Glomerular visceral epithelial cell (primary cell): ENCODE measurements around the gene BTBD7.
"Not testable (repeated sequence)": the region's sequence is repeated elsewhere in the genome, so short reads cannot be mapped to it uniquely, and the experiment has no call there.

Experiments used
- DNase-seq: peaks from one replicate; pipeline ENCODE4 v3.0.0-alpha.2; 2016; ENCODE audit errors: extremely low spot score

Gene BTBD7, protein sequence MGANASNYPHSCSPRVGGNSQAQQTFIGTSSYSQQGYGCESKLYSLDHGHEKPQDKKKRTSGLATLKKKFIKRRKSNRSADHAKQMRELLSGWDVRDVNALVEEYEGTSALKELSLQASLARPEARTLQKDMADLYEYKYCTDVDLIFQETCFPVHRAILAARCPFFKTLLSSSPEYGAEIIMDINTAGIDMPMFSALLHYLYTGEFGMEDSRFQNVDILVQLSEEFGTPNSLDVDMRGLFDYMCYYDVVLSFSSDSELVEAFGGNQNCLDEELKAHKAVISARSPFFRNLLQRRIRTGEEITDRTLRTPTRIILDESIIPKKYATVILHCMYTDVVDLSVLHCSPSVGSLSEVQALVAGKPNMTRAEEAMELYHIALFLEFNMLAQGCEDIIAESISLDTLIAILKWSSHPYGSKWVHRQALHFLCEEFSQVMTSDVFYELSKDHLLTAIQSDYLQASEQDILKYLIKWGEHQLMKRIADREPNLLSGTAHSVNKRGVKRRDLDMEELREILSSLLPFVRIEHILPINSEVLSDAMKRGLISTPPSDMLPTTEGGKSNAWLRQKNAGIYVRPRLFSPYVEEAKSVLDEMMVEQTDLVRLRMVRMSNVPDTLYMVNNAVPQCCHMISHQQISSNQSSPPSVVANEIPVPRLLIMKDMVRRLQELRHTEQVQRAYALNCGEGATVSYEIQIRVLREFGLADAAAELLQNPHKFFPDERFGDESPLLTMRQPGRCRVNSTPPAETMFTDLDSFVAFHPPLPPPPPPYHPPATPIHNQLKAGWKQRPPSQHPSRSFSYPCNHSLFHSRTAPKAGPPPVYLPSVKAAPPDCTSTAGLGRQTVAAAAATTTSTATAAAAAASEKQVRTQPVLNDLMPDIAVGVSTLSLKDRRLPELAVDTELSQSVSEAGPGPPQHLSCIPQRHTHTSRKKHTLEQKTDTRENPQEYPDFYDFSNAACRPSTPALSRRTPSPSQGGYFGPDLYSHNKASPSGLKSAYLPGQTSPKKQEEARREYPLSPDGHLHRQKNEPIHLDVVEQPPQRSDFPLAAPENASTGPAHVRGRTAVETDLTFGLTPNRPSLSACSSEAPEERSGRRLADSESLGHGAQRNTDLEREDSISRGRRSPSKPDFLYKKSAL

DNA sequence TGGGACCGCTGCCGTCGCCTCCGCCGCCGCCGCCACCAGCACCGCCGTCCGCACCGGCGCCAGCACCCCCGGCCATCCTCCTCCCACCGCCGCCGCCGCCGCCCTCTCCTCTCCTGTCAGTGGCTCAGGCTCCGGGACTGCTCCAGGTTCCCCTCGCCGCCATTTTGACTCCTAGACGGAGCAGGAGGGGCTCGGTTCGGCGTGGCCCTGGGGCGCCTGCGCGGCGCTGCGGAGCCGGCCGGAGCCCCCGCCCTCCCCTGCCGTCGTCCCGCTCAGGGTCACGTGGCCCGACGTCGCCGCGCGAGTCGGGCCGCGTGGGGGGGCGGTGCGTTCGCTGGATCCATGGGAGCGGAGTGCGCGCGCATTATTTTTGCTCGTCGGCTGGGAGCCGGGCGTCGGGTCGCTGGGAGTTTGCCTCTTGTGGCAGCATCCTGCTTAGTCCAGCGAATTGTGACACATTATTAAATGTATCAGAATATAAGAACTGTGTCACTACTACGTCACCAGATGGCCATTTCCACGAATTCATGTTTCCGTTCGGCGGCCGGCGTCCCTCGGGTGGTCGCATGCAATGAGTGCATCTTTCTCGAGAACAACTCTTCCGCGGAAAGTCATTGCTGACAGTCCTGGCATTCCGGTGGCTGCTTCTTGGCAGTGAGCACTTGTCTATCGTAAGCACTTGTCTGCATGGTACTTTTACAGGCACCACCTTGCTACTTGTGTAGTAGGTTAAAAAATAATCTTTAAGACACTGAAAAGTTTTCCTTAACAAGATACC lies at the start of gene BTBD7:
BTBD7 (minus strand) TSS at position 184 of the 778 bp plus-strand sequence. CDS start 36,985 bp downstream, outside the sequence.
- peak; percentile 96 for DNase-seq

DNA sequence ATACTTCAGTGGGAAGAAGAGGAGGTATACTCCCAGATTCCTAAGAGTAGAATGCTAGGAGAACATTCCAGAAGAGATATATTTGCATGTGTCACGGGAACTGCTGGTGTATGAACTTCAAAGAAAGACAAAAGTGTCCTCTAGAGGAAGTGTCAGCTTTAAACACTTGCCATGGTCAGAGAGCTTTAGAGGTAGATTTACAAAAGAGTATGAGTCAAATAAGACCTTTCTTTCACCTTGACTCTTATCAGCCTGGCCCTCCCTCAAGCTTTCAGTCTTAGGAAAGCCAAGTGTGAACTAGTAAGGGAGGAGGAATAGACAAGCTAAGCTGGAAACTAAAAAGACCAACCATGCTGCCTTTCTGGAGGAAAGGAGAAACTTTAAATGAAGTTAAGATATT lies 48.8 kb upstream of the BTBD7 start:
- no peak for DNase-seq

DNA sequence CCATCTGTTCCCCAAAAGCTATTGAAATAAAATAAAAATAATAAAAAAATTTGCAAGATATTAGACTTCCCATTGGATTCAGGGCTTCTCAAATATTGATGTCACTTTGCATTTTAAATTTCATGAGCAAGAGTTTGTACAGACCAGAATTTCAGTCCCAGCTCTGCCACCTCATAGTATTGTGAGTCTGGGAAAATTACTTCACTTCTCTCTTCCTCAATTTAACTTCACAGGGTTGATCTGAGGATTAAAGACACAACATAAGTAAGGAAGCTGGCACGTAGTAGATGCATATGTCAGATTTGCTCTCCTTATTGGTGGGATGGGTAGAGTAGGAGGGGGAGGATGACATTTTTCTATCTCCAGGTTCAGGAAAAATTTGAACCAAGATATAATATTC lies 47.0 kb upstream of the BTBD7 start:
- no peak for DNase-seq

DNA sequence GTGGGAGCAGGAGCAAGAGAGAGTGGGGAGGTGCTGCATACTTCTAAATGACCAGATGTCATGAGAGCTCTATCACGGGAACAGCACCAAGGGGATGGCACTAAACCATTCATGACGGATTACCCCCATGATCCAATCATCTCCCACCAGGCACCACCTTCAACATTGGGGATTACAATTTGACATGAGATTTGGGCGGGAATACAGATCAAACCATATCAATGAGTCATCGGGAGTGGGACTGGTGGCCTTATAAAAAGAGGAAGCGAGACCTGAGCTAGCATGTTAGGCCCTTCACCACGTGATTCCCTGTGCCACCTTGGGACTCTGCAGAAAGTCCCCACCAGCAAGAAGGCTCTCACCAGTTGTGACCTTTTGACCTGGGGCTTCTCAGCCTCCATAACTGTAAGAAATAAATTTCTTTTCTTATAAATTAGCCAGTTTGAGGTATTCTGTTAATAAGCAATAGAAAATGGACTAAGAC lies 42.9 kb upstream of the BTBD7 start:
- DNase-seq = no peak

DNA sequence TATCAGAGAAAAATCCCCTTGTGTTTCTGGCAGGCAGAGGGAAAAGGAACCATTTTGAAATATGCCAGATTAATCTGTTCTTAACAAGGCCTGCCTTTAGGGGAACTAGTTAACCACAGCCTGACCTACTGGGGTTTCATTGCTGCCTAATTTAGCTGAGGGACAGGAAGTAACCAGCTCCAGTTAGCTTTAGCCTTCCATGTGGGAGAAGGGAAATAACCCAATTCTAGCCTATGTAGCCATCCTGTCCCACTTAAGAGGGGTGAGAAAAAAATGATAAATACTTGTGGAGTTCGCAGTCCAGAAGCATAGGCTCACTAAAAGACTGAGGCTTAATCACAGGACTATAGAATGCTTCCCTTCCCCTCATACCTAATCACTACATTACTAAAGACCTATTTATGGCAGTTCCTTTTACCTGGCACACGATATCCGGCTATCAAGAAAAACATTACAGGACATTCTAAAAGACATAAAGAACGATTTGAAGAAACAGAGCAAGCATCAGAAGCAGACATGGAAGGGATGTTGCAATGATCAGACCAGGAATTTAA lies 37.0 kb upstream of the BTBD7 start:
- DNase-seq = no peak

DNA sequence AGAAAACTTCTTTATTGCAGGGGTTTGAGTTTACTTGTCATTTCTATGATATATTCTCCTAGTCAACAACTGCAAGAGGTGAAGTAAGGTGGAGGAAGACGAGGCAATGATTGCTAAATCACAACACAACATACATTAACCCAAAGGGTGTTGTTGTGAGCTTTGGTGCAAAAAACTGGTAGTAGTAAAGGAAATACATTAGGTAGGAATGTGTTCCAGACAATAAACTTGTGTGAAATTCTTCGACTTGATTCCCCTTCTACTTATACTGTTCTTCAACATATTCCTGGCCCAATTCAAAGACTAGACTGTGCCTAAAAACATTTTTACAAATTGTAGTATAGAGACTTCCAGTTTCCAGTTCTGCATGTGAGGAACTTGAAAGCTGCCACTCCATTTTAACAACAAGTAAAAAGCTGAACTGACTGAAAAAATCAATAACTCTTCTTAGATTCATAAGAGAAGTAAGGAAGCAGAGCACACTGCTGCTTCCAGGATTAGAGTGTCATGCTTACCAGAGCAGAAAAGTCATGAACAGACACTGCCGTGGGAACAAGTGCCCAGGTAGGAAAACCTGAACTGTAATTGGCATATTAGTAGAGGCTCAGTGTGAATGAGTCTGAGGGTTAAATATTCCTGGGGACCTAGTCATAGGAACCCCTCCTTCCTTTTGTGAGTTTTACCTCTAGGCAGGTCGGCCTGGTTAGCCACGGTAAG lies 36.3 kb upstream of the BTBD7 start:
- DNase-seq = no peak

DNA sequence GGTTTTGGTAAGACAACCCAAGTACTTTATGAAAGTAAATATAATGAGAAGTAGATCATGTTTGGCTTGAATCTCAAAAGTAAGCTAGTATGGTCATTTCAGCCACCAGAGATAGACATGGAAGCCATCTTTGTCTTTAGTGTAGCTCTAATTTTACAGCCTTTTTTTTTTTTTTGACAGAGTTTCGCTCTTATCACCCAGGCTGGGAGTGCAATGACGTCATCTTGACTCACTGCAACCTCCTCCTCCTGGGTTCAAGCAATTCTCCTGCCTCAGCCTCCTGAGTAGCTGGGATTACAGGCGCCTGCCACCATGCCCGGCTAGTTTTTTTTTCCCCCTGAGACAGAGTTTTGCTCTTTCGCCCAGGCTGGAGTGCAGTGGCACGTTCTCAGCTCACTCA lies 22.0 kb upstream of the BTBD7 start:
- DNase-seq = not testable (repeated sequence)

DNA sequence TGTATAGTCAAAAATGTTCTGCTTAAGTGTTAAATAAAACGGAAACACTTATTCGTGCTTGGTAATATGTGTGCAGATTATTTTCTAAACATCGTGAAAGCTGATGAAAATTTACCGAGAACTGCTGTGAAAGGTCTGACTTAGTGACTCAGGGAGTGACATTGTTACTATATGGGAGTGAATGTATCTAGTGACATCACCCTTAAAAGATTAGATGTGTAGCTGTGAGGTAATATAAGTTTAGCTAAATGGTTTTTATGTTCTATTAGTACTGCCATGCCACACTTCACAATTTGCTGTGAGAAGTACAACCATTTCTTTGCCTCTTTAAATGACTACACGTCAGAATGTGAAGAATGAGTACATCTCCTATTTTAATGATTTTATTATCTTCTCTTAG lies 15.5 kb upstream of the BTBD7 start:
- no peak for DNase-seq

DNA sequence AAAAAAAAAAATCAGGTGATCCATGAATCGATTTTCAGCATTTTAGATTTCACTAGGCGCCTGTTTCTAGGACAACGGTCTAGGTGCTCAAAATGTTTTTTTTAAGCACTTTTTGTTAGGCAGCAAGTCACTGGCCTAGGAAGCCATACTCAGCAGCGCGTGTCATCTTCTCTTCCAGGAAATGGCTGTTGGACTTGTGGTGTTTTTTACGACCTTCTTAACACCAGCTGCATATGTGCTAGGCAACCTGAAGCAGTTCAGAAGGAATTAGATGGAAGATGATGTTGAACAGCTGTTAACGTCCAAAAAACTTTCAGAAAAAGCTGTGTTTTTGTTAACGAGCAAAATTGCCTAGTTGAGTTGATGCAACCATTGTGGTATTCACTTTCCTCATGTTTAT lies 15.0 kb upstream of the BTBD7 start:
- no peak for DNase-seq

DNA sequence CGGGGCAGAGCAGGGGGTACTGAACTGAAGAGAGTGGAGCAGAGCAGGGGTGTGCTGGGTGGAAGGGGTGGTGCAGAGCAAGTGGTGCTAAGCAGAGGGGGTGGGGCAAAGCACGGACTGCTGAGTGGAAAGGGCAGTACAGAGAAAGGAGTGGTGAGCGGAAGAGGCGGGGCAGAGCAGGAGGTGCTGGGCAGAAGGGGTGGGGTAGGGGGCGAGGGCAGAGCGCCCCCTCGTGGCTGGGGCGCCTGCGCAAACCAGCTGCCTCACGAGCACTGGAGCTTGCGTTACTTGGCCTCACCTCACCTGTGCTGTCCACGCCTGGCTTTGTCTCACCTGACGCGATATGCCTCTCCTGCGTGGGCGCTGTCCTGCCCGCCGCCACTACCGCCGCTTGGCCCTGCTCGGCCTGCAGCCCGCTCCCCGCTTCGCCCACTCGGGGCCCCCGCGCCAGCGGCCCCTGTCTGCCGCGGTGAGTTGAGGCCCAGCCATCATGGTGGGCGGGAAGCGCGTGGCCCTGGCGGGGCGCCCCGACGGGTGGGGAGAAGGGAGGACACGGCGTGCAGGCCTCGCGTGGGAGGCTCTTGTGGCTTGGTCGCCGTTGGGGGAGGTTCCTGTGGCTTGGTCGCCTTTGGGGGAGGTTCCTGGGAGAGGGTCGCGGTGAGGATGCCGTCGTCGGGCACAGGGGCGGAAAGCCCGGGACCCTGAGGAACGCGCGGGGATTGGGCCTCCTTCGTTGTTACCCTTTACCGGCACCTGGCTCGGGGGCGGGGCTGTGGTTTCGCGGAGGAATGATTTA lies 14.3 kb upstream of the BTBD7 start, which contains the start of gene COX8C:
COX8C (plus strand) TSS at position 257 of the 796 bp plus-strand sequence; CDS start at position 344, 87 bp downstream.
- no peak for DNase-seq

DNA sequence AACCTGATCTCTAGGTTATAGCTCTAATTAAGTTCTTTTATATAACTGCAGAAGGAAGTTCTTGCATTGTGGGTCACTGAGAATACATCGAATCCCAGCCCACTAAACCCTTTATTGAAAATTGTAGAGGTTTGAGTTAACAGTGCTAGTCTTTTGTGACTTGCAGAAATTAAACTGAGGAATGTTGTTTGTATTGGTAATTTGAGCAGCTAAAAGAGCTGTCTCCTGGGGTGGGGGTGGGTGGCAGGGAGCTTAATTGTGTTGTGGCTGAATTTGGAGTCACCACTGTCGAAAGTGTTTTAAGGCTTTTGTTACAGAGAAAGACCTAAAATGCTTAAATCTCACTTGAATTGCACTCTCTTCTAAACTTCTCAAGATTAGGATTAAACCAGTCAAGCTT lies 11.0 kb upstream of the BTBD7 start:
- DNase-seq = no peak

DNA sequence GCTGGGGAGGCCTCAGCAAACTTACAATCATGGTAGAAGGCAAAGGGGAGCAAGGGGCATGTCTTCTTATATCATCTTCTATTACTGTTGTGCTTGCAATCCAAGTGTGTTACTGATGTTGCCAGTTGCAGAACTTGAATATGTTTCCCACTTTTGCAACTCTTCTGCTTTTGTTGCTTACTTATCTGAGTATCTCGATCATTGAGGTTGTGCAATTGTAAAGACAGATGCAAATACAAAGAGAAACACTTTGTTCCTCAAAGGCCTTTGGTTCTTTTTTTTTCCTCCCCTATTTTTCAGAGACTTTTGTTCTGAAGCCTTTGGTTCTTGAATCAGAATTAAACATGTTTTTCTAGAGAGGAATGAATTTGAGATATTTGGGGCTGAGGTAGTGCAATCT lies 10.4 kb upstream of the BTBD7 start:
- DNase-seq = no peak

DNA sequence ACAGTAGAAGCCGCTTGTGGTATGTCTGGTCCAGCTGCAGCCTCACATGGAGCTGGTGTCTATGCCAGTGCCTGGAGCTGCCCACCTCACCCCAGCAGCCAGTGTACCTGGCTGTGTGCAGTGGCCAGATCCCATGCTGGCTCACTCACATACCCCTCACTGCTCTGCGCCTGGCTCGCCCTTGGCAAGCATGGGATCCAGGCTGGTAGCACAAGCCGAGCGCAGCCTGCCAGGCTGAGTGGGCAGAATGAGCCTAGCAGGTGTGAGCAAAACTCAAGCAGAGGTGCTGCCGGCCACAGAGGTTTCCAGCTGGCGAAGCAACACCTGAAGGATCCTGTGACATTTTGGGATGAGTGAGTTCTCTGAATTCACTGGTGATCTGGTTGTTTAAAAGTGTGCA lies 5.0 kb upstream of the BTBD7 start:
- DNase-seq = no peak

DNA sequence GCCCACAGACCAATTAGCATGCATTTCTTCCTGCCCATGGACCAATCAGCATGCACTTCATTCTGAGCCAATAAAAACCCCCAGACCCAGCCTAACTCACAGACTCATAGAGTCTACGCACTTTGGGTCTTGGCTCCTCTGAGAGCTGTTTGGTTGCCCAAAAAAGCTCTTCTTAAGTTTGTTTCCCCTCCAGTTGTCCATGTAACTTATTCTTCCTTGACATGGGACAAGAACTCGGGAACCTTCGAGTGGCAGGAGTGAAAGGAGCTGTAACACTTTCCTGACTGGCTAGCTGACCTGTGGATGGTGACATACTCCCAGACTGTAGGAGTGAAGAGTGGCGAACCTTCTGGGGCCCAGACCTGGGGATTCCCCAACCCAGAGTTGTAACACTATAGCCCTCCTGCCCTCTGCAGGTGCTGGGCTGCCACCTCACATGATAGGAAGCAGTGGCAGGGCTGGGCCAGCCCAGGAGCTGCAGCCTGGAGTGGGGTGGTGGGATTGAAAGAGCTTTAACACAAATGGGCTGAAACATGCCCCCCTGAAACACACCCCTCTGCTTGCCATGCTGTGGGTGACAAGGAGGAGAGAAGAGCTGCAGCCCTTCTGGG lies 4.4 kb upstream of the BTBD7 start:
- DNase-seq = no peak

DNA sequence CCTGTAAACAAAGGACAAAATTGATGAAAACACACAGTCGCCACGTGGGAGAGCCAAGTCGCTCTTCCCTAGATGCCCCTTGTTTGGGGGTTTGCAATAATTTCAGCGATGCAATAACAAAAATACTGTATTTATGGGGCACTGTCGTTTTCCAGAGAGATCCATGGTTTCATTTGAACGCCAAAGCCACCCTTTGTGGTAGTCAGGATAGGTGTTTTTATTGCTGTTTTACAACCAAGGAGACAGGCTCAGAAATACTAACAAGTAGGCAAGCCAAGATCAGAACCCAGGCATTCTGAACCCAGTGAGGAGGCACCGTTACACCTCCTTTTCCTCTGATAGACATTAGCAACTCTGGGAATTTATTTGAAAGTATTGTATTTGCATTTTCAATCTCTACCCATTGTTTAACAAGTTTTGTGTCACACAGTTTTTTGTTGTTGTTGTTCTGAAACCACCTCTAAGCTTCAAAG lies 831 bp upstream of the BTBD7 start:
- DNase-seq = no peak

DNA sequence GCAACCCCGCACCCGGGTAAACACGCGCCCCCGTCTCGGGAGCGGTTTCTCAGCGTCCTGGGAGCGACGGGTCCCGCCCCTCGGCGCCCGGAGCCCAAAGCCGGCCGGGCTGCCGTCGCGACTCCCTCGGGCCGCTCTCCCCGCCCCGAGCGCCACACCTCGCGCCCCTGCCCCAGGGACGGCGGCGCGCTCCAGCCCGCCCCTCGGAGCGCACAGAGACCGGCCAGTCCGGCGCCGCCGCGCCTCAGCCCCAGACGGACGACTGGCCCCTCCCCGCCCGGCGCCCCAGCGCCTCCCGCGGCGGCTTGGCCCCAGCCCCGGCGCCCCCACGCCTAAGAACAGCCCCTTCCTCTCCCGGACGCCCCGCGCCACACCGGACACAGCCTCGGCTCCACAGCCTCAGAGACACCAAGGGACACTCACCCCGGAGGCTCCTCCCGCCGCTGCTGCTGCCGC lies 411 bp downstream of the BTBD7 start:
- DNase-seq = peak; percentile 60

DNA sequence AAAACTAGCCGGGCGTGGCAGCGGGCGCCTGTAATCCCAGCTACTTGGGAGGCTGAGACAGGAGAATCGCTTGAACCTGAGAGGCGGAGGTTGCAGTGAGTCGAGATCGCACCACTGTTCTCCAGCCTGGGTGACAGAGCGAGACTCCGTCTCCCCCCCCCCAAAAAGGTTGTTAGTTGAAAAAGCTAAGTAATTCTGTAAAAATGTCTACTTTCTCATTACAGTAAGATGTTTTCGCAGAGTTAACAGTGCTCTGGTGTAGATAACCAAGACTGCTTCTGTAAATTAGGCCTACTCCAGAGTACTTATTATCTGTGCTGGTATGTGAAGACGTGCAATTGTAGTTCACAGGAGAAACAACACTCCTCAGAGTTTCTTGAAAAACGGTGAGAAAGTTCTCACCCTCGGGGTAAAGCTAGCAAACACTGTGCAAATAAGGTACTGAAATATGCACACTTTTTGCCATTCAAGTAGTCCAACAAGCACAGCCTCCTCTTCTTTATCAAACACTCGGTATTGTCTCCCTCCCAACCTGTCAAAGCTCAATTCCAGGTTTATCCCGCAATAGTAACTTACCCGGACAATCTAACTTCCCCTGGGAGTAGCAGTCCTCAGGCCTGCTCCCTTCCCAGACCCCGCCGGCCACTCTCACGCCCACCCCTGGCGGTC lies 974 bp downstream of the BTBD7 start:
- no peak for DNase-seq

DNA sequence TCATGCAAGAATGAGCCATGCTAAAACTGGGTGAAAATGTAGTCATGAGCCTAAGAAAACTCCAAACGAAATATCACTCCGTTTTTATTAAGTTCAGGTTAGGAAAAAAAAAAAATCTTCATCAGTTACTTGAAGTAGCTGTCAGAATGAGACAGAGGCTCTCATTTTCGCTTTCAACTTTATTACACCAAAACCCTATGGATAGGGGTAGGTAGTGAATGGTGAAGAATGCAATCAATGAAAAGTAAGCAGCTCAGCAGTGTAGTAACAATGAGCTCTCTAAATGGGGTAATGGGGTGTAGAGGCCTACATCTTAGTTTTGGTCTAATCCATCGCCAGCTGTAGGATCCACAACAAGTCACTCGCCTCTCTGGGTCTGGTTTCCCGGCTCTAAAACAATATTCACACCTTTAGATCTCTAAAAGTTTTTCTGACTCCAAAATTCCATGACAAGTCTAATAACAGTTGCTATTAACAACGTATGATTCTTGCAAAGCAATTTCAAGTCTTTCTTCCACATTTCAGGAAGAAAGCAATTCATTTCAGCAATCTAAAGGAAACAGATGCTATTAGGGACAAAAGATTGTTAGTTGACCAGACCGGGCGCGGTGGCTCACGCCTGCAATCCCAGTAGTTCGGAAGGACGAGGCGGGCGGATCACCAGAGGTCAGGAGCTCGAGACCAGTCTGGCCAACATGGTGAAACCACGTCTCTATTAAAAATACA lies 1.7 kb downstream of the BTBD7 start:
- DNase-seq = no peak
